Activated B cell treated with CpG ODN at 0.5 μM for 24 hours (primary cell): ENCODE results near the gene CLIC5. TPM values are rescaled to one million over a fixed set of nuclear protein-coding genes. Genes with fewer than 3 reads are reported as not detected.

ENCODE experiments used
- ATAC-seq: fragments of 200-7000 bp; cut with Tn5 transposase; one replicate; pipeline ENCODE4 v1.10.0; 2021; ENCODE audit warnings: low read depth, mild to moderate bottlenecking, moderate library complexity
- CTCF ChIA-PET: fragments of 350-600 bp; sonication (Branson Sonifier 250); formaldehyde crosslinking; loops from one replicate; lab custom pipeline; 2021; ENCODE audit warnings: antibody characterized with exemption; lab: Charles Lee
- POLR2A ChIA-PET: fragments of 350-600 bp; sonication (Branson Sonifier 250); formaldehyde crosslinking; loops from one replicate; lab custom pipeline; 2021; ENCODE audit warnings: antibody characterized with exemption; lab: Charles Lee
- DNase-seq: peaks from one replicate; pipeline ENCODE4 v3.0.0; 2022
- H3K27ac Mint-ChIP-seq: one replicate; pipeline ENCODE4 v1.8.0; 2020; ENCODE audit warnings: mixed read lengths
- H3K27me3 Mint-ChIP-seq: one replicate; pipeline ENCODE4 v1.8.0; 2021; ENCODE audit warnings: mixed read lengths
- H3K36me3 Mint-ChIP-seq: one replicate; pipeline ENCODE4 v1.8.0; 2021; ENCODE audit warnings: low read depth, mixed read lengths
- H3K4me1 Mint-ChIP-seq: one replicate; pipeline ENCODE4 v1.8.0; 2021; ENCODE audit warnings: mixed read lengths
- H3K4me3 Mint-ChIP-seq: one replicate; pipeline ENCODE4 v1.8.0; 2020; ENCODE audit warnings: mild to moderate bottlenecking, mixed read lengths
- H3K9me3 Mint-ChIP-seq: one replicate; pipeline ENCODE4 v1.8.0; 2020; ENCODE audit warnings: mixed read lengths
- intact Hi-C: fragments of 100-400 bp; cut with micrococcal nuclease; formaldehyde crosslinking; loops from one replicate; pipeline ENCODE4 v1.15.1; 2024
- total RNA-seq: library from RNA; stranded (reverse); gene quantifications from 2 replicates; pipeline ENCODE4 v1.2.3, GENCODE V29; 2022
- TF ChIP-seq, protein P1 (sequence below): fragments of 200-600 bp; IDR thresholded peaks from one replicate; pipeline ENCODE4 v1.8.0; 2022; ENCODE audit warnings: antibody characterized with exemption, mild to moderate bottlenecking

CLIC5 gene
- total RNA-seq, 1 donor from 2014 or later, result 2.5 TPM

DNA sequence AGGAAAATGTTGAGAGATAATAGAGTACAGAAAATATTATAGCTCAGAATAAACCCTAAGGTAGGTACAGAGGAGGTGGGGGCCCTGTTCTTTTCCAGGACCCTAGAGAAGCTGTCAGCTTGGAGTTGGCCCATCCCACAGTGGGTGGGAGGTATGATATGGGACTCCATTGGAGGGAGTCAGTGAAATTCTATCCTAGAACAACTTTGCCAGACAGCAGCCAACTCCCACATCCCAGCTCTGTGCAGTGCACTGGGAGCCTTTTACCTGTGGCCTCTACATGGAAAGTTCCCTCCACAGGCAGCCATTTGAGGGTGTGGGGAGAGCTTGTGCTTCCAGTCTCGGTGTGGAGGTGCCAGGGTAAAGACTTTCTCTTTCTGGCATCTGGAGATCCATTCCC lies 36.8 kb upstream of the CLIC5 start:
- TF ChIP-seq, protein P1, sequence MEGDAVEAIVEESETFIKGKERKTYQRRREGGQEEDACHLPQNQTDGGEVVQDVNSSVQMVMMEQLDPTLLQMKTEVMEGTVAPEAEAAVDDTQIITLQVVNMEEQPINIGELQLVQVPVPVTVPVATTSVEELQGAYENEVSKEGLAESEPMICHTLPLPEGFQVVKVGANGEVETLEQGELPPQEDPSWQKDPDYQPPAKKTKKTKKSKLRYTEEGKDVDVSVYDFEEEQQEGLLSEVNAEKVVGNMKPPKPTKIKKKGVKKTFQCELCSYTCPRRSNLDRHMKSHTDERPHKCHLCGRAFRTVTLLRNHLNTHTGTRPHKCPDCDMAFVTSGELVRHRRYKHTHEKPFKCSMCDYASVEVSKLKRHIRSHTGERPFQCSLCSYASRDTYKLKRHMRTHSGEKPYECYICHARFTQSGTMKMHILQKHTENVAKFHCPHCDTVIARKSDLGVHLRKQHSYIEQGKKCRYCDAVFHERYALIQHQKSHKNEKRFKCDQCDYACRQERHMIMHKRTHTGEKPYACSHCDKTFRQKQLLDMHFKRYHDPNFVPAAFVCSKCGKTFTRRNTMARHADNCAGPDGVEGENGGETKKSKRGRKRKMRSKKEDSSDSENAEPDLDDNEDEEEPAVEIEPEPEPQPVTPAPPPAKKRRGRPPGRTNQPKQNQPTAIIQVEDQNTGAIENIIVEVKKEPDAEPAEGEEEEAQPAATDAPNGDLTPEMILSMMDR, result no peak
- Mint-ChIP-seq H3K27ac (no peak overlapping the region), H3K27me3 (peaks cover 23% of the 10 kb centered on the region), H3K36me3 (no peaks in the 10 kb centered on the region), H3K4me1 (no peaks in the 10 kb centered on the region), H3K9me3 (no peaks in the 10 kb centered on the region), H3K4me3 (no peak overlapping the region)
- POLR2A ChIA-PET, result no interaction called here
- intact Hi-C loops, result no loop called here
- ATAC-seq (no peak), DNase-seq (no peak)
- CTCF ChIA-PET, result no interaction called here

DNA sequence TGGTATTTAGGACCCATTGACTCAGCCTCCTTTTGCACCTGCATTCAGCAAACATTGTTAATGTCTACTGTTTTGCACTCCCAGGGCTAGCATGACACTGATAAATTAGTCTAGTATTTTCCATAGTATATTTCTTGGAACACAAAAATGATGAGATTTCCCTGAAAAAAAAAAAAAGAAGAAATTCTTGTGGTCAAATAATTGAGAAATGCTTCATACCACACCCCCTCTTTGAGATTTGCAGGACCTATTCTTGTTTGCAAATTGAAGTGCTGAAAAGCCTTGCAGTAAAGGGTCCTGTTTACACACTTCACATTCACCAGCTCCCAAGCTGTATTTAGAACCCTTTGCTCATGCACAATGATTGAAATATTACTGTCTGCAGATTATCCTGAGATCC lies 36.3 kb upstream of the CLIC5 start:
- Mint-ChIP-seq H3K4me1 (no peaks in the 10 kb centered on the region), H3K9me3 (no peaks in the 10 kb centered on the region), H3K4me3 (no peak overlapping the region), H3K36me3 (no peaks in the 10 kb centered on the region), H3K27me3 (peaks cover 20% of the 10 kb centered on the region), H3K27ac (no peak overlapping the region)
- TF ChIP-seq, protein P1, result no peak
- intact Hi-C loops, result no loop called here
- DNase-seq (no peak), ATAC-seq (no peak)
- POLR2A ChIA-PET, result no interaction called here
- CTCF ChIA-PET, result no interaction called here

DNA sequence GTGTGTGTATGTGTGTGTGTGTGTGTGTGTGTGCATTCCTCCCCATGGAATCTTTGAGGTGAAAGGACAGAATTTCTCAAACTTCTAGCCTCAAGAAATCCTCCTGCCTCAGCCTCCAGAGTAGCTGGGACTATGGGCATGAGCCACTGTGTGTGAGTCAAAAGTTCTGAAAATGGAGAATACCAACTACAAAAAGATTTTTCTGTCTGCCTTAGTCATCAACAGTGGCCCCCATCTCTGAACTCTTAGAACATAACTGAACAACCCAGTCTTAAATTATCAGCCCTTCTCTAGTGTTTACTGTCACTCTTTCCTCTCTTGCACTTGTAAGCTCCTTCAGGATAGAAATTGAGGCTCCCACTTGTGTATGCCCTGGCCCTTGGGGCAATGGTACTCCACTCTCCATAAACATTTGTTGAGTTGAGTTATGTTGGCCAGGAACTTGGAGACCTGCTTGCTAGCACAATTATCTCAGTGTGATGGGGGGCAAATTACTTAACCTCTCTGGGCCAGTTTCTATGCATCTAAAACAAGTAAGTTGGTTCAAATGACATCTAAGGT lies 35.3 kb upstream of the CLIC5 start:
- no peak for ATAC-seq
- POLR2A ChIA-PET, result no interaction called here
- Mint-ChIP-seq H3K4me1 (no peaks in the 10 kb centered on the region), H3K9me3 (no peaks in the 10 kb centered on the region), H3K36me3 (no peaks in the 10 kb centered on the region), H3K27ac (no peak overlapping the region), H3K4me3 (no peak overlapping the region), H3K27me3 (peaks cover 17% of the 10 kb centered on the region)
- DNase-seq, result no peak
- intact Hi-C loops, result no loop called here
- CTCF ChIA-PET, result no interaction called here
- TF ChIP-seq, protein P1, result no peak

DNA sequence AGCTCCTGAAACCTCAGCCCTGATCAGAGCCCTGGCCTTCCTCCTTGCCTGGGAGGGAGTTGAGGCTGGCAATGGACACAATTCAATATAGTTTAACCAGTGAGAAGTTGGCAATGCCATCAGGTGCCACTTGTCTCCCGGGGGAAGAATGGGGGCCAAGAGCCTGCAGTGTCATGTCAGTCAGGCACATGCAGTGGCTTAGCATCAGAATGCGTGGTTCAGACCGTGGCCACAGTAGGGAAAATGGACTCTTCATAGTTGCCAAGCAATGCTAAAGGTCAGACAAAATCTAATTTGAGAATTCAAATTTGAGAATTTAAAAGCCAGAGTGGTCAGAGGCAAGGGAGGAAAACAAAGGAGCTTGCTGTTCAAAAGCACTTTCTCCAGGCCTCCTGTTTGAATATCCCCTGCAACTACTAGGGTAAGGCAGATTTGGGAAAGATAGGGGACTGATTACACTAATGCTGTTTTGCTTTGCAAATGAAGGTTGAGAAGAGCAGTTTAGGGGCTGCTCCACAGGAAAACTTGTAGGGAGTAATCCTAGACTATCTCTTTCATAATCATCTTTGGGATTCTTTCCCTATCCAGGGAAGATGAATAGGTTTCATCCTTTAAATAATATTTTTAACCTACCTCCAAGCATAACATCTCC lies 33.1 kb upstream of the CLIC5 start:
- POLR2A ChIA-PET, result no interaction called here

DNA sequence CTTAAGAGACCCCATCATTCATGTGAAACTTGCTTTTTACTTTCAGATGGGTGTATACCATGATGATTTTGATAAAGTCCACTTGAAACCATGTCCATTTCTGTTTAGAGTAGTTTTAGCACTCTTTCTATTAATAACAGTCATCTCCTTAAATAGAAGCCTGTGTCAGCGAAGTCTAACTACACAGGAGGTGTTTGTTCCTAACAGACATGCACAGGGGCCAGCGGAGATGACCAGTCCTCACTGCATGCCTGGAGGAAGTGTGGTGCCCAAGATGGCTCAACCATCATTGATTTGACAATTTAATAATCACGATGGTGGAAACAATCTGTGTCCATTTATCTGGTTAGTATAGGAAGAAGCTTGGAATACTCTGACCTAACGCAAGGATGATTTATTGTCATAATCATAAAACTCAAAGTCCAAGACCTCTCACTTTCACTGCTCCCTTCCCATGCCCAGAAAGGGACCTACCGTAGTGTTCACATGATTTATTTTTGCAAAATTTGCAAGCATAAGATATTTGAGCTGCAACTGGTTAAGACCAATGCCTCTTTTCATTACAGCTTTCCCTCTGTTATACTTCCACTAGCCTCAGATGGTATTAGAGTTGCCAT lies 31.0 kb upstream of the CLIC5 start:
- H3K36me3 Mint-ChIP-seq, result no peaks in the 10 kb centered on the region
- no peaks in the 10 kb centered on the region for H3K4me1 Mint-ChIP-seq
- ATAC-seq (no peak), DNase-seq (no peak)
- TF ChIP-seq, protein P1, result no peak
- ChIA-PET POLR2A (no interaction called here), CTCF (no interaction called here)
- H3K27ac Mint-ChIP-seq, result no peak overlapping the region
- H3K4me3 Mint-ChIP-seq, result no peak overlapping the region
- H3K27me3 Mint-ChIP-seq, result peaks cover 13% of the 10 kb centered on the region
- no peaks in the 10 kb centered on the region for H3K9me3 Mint-ChIP-seq
- intact Hi-C loops, result no loop called here

More for the DNA sequence above, 33.1 kb upstream of the CLIC5 start:
- TF ChIP-seq, protein P1, result no peak
- Mint-ChIP-seq H3K4me1 (no peaks in the 10 kb centered on the region), H3K9me3 (no peaks in the 10 kb centered on the region), H3K27me3 (peaks cover 13% of the 10 kb centered on the region), H3K27ac (no peak overlapping the region), H3K4me3 (no peak overlapping the region), H3K36me3 (no peaks in the 10 kb centered on the region)
- CTCF ChIA-PET, result no interaction called here
- no peak for ATAC-seq
- no peak for DNase-seq
- intact Hi-C loops, result no loop called here
